Activated CD8-positive, alpha-beta memory T cell treated with anti-CD3 and anti-CD28 coated beads, Interleukin-2, amount 10 ng/mL, durations not matched to agents 7 days and 5 days (primary cell): ENCODE data around the gene GBP2. TPM values are rescaled to one million over a fixed set of nuclear protein-coding genes. Genes with fewer than 3 reads are reported as not detected.
A peak's percentile ranks its signal among the peaks of the same experiment; 100 is the strongest.
"Not testable (repeated sequence)": the region's sequence is repeated elsewhere in the genome, so short reads cannot be mapped to it uniquely, and the experiment has no call there.

Experiments
- ATAC-seq: fragments of 150-1000 bp; cut with Tn5 transposase; one replicate; pipeline ENCODE4 v1.10.0; 2021; ENCODE audit warnings: moderate library complexity
- CTCF ChIA-PET: fragments of 350-600 bp; sonication (Branson Sonifier 250); formaldehyde crosslinking; loops from one replicate; lab custom pipeline; 2021; ENCODE audit warnings: antibody characterized with exemption; lab: Charles Lee
- DNase-seq: peaks from one replicate; pipeline ENCODE4 v3.0.0-alpha.2; 2020
- H3K27ac Mint-ChIP-seq: one replicate; pipeline ENCODE4 v1.8.0; 2021; ENCODE audit warnings: mild to moderate bottlenecking, mixed read lengths
- H3K27me3 Mint-ChIP-seq: one replicate; pipeline ENCODE4 v1.8.0; 2021; ENCODE audit warnings: mixed read lengths
- H3K36me3 Mint-ChIP-seq: one replicate; pipeline ENCODE4 v1.8.0; 2021; ENCODE audit warnings: mild to moderate bottlenecking, mixed read lengths
- H3K4me1 Mint-ChIP-seq: one replicate; pipeline ENCODE4 v1.8.0; 2021; ENCODE audit warnings: mixed read lengths
- H3K4me3 Mint-ChIP-seq: one replicate; pipeline ENCODE4 v1.8.0; 2021; ENCODE audit warnings: mild to moderate bottlenecking, moderate library complexity, mixed read lengths
- H3K9me3 Mint-ChIP-seq: one replicate; pipeline ENCODE4 v1.8.0; 2022; ENCODE audit warnings: low read depth, mixed read lengths
- total RNA-seq, 2 experiments: library from RNA; stranded (reverse); gene quantifications; one replicate each; pipeline ENCODE4 v1.2.3, GENCODE V29; 2021

GBP2 gene
- total RNA-seq, 2 experiments from 2014 or later: 150 to 194 TPM

GRCh38 chr1:89112871-89113613 lies 12.9 kb downstream of the GBP2 start:
- peaks cover 84% of the 10 kb centered on the region for H3K36me3 Mint-ChIP-seq
- CTCF ChIA-PET: interaction anchor here (1.0 to 1.5 kb wide), 2 partner anchors 14 to 35 kb away, joined by 3 read pairs; no protein-coding TSS in a partner anchor
- peaks cover 15% of the 10 kb centered on the region for H3K4me1 Mint-ChIP-seq
- H3K4me3 Mint-ChIP-seq: no peak overlapping the region
- peaks cover 2% of the 10 kb centered on the region for H3K9me3 Mint-ChIP-seq
- no peak for DNase-seq
- no peaks in the 10 kb centered on the region for H3K27me3 Mint-ChIP-seq
- no peak overlapping the region for H3K27ac Mint-ChIP-seq
- no peak for ATAC-seq

GRCh38 chr1:89104687-89105086 lies 21.2 kb downstream of the GBP2 start:
- CTCF ChIA-PET: no interaction called here
- ATAC-seq (no peak), DNase-seq (no peak)
- Mint-ChIP-seq H3K36me3 (peaks cover 76% of the 10 kb centered on the region), H3K4me3 (no peak overlapping the region), H3K27me3 (no peaks in the 10 kb centered on the region), H3K4me1 (no peaks in the 10 kb centered on the region), H3K9me3 (peaks cover 3% of the 10 kb centered on the region), H3K27ac (no peak overlapping the region)

GRCh38 chr1:89104147-89104546 lies 21.8 kb downstream of the GBP2 start:
- CTCF ChIA-PET: no interaction called here
- DNase-seq (no peak), ATAC-seq (no peak)
- H3K4me1 Mint-ChIP-seq: no peaks in the 10 kb centered on the region
- peaks cover 5% of the 10 kb centered on the region for H3K9me3 Mint-ChIP-seq
- H3K4me3 Mint-ChIP-seq: no peak overlapping the region
- peaks cover 74% of the 10 kb centered on the region for H3K36me3 Mint-ChIP-seq
- H3K27ac Mint-ChIP-seq: no peak overlapping the region
- no peaks in the 10 kb centered on the region for H3K27me3 Mint-ChIP-seq

- ATAC-seq: no peak
Measured at GRCh38 chr1:89102021-89102420, 23.9 kb downstream of the GBP2 start.

GRCh38 chr1:89100412-89100811 lies 25.5 kb downstream of the GBP2 start:
- peaks cover 52% of the 10 kb centered on the region for H3K36me3 Mint-ChIP-seq
- CTCF ChIA-PET: interaction anchor here (1.2 kb wide), 1 partner anchor 15 kb away, joined by 3 read pairs; no protein-coding TSS in a partner anchor
- DNase-seq (no peak), ATAC-seq (no peak)
- H3K4me1 Mint-ChIP-seq: no peaks in the 10 kb centered on the region
- H3K9me3 Mint-ChIP-seq: peaks cover 18% of the 10 kb centered on the region
- no peak overlapping the region for H3K27ac Mint-ChIP-seq
- no peak overlapping the region for H3K4me3 Mint-ChIP-seq
- no peaks in the 10 kb centered on the region for H3K27me3 Mint-ChIP-seq

More at GRCh38 chr1:89102021-89102420, 23.9 kb downstream of the GBP2 start:
- no peak overlapping the region for H3K4me3 Mint-ChIP-seq
- no peak for DNase-seq
- no peak overlapping the region for H3K27ac Mint-ChIP-seq
- peaks cover 8% of the 10 kb centered on the region for H3K9me3 Mint-ChIP-seq
- no peaks in the 10 kb centered on the region for H3K4me1 Mint-ChIP-seq
- CTCF ChIA-PET: no interaction called here
- no peaks in the 10 kb centered on the region for H3K27me3 Mint-ChIP-seq
- peaks cover 58% of the 10 kb centered on the region for H3K36me3 Mint-ChIP-seq

- ATAC-seq: no peak
- Mint-ChIP-seq H3K9me3 (peaks cover 15% of the 10 kb centered on the region), H3K36me3 (peaks cover 37% of the 10 kb centered on the region), H3K27me3 (no peaks in the 10 kb centered on the region), H3K4me3 (no peak overlapping the region), H3K4me1 (no peaks in the 10 kb centered on the region), H3K27ac (no peak overlapping the region)
- CTCF ChIA-PET: no interaction called here
- no peak for DNase-seq
Measured at GRCh38 chr1:89098857-89099256, 27.1 kb downstream of the GBP2 start.

- Mint-ChIP-seq H3K4me3 (no peak overlapping the region), H3K4me1 (no peaks in the 10 kb centered on the region), H3K36me3 (peaks cover 20% of the 10 kb centered on the region), H3K9me3 (peaks cover 19% of the 10 kb centered on the region), H3K27ac (no peak overlapping the region), H3K27me3 (no peaks in the 10 kb centered on the region)
- DNase-seq (no peak), ATAC-seq (no peak)
- CTCF ChIA-PET: interaction anchor here (0.6 to 1.3 kb wide), 2 partner anchors 23 to 520 kb away, joined by 3 read pairs; no protein-coding TSS in a partner anchor
Measured at GRCh38 chr1:89095737-89096136, 30.2 kb downstream of the GBP2 start.

- no peak overlapping the region for H3K4me3 Mint-ChIP-seq
- no peaks in the 10 kb centered on the region for H3K27me3 Mint-ChIP-seq
- no peaks in the 10 kb centered on the region for H3K4me1 Mint-ChIP-seq
- H3K27ac Mint-ChIP-seq: no peak overlapping the region
- no peak for ATAC-seq
- CTCF ChIA-PET: no interaction called here
- no peak for DNase-seq
- H3K36me3 Mint-ChIP-seq: no peaks in the 10 kb centered on the region
- peaks cover 4% of the 10 kb centered on the region for H3K9me3 Mint-ChIP-seq
Measured at GRCh38 chr1:89089962-89090361, 36.0 kb downstream of the GBP2 start.

- peaks cover 7% of the 10 kb centered on the region for H3K4me1 Mint-ChIP-seq
- CTCF ChIA-PET: interaction anchor here (1.5 kb wide), 1 partner anchor 269 kb away, joined by 3 read pairs; no protein-coding TSS in a partner anchor
Measured at GRCh38 chr1:89088572-89088971, 37.3 kb downstream of the GBP2 start.

GRCh38 chr1:89087241-89087640 lies 38.7 kb downstream of the GBP2 start:
- Mint-ChIP-seq H3K36me3 (no peaks in the 10 kb centered on the region), H3K4me3 (no peak overlapping the region), H3K27ac (no peak overlapping the region), H3K27me3 (no peaks in the 10 kb centered on the region), H3K9me3 (no peaks in the 10 kb centered on the region), H3K4me1 (peaks cover 7% of the 10 kb centered on the region)
- CTCF ChIA-PET: interaction anchor here (1.0 kb wide), 1 partner anchor 277 kb away, joined by 3 read pairs; the partner anchor contains the start of gene GBP6
- DNase-seq (no peak), ATAC-seq (no peak)

More at GRCh38 chr1:89088572-89088971, 37.3 kb downstream of the GBP2 start:
- H3K4me3 Mint-ChIP-seq: no peak overlapping the region
- DNase-seq (no peak), ATAC-seq (no peak)
- H3K27me3 Mint-ChIP-seq: no peaks in the 10 kb centered on the region
- H3K9me3 Mint-ChIP-seq: peaks cover 4% of the 10 kb centered on the region
- no peak overlapping the region for H3K27ac Mint-ChIP-seq
- no peaks in the 10 kb centered on the region for H3K36me3 Mint-ChIP-seq

- peaks cover 2% of the 10 kb centered on the region for H3K36me3 Mint-ChIP-seq
- ATAC-seq: peak; percentile 64
Measured at GRCh38 chr1:89085781-89086180, 40.1 kb downstream of the GBP2 start.

GRCh38 chr1:89081005-89081404 lies 44.9 kb downstream of the GBP2 start:
- Mint-ChIP-seq H3K36me3 (peaks cover 22% of the 10 kb centered on the region), H3K4me3 (no peak overlapping the region), H3K9me3 (peaks cover 10% of the 10 kb centered on the region), H3K27ac (no peak overlapping the region), H3K4me1 (peaks cover 7% of the 10 kb centered on the region), H3K27me3 (no peaks in the 10 kb centered on the region)
- no peak for DNase-seq
- CTCF ChIA-PET: interaction anchor here (0.9 to 1.3 kb wide), 3 partner anchors 10 to 278 kb away, joined by 3 to 4 read pairs (median 3); partner anchors contain the start of gene GBP1
- ATAC-seq: no peak

More at GRCh38 chr1:89085781-89086180, 40.1 kb downstream of the GBP2 start:
- Mint-ChIP-seq H3K4me3 (no peak overlapping the region), H3K27me3 (no peaks in the 10 kb centered on the region), H3K9me3 (no peaks in the 10 kb centered on the region), H3K27ac (no peak overlapping the region), H3K4me1 (peaks cover 7% of the 10 kb centered on the region)
- CTCF ChIA-PET: interaction anchor here (0.7 to 2.5 kb wide), 30 partner anchors 13 to 372 kb away, joined by 3 to 16 read pairs (median 4); partner anchors contain the start of genes GBP1, GBP5 and GBP6
- DNase-seq: peak; percentile 56

- CTCF ChIA-PET, H3K27me3 Mint-ChIP-seq, ATAC-seq, H3K27ac Mint-ChIP-seq, DNase-seq, H3K4me3 Mint-ChIP-seq, H3K4me1 Mint-ChIP-seq: not testable (repeated sequence)
- peaks cover 23% of the 10 kb centered on the region for H3K36me3 Mint-ChIP-seq
- peaks cover 12% of the 10 kb centered on the region for H3K9me3 Mint-ChIP-seq
Measured at GRCh38 chr1:89080068-89080467, 45.8 kb downstream of the GBP2 start.
